NCI-H460 (cell line): ENCODE data around the gene PABPN1L. TPM values are rescaled to one million over a fixed set of nuclear protein-coding genes. Genes with fewer than 3 reads are reported as not detected.
"Not testable (repeated sequence)": the region's sequence is repeated elsewhere in the genome, so short reads cannot be mapped to it uniquely, and the experiment has no call there.

Experiments used
- DNase-seq: peaks from one replicate; pipeline ENCODE4 v3.0.0-alpha.2; 2016; ENCODE audit warnings: low read depth; ENCODE audit errors: extremely low read depth
- total RNA-seq: library from RNA; depleted of rRNA; stranded (reverse); fragments of >200 nt; shearing (Covaris generic); gene quantifications from 2 replicates; pipeline ENCODE4 v1.2.3, GENCODE V29; 2014

Gene PABPN1L
- total RNA-seq, 1 experiment from 2014 or later = not detected

DNA sequence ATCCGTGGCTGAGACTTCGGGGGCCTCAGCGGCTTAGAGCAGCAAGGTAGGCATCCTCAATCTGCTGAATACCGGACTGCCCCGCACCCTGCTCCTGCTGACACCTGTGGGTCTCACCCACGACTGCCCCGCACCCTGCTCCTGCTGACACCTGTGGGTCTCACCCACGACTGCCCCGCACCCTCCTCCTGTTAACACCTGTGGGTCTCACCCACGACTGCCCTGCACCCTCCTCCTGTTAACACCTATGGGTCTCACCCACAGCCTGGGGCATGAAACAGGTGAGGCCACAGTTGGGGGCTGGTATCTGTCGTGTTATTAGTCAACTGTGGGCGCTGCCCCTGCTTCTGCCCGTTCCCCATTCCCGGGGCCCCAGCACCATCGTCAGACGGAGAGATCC lies 36.3 kb upstream of the PABPN1L start:
- DNase-seq = no peak

DNA sequence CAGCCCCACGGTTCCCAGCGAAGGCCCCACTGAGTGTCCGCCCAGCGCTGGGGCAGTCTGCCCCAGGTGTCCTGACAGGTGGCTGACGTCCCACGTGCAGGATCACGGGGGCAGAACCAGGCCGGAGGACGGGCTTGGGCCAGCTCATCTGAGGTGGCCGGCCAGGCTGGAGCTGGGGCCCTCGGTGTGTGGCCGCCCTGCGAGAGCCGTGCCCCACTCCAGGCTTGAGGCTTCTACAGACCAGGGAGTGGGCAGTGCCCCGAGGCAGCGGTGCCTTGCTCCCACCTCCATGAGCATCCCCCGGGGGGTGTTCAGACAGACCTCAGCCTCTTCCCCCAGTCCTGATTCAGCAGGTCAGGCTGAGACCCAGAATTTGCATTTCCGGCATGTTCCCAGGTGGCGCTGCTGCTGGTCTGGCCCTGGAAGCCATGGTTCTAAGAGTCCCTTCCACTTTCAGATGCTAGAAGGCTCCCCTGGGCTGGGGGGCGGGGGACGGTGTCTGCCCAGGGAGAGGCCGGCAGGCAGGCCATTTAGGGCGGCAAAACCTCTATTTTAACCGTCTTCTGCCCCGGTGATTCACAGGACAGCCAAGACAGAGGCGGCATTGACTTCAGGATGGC lies 35.4 kb upstream of the PABPN1L start:
- DNase-seq = no peak

DNA sequence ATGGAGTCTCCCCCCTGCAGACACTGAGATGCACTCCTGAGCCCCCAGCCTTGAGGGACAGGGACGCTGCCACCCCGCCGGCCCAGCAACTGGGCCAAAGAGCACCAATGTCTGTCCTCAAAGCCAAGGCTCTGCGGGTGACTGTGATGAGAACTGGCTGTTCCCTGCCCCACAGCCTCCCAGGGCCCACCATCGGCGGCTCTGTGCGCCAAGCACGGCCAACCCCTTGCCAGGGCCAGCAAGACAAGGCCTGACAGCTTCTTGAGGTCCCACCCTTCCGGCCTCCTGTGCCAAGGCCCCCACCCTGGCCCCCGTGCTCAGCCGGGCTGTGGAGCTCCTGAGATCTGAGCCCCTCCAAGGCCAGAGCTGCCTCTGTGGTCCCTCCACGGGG lies 34.2 kb upstream of the PABPN1L start:
- DNase-seq = no peak

DNA sequence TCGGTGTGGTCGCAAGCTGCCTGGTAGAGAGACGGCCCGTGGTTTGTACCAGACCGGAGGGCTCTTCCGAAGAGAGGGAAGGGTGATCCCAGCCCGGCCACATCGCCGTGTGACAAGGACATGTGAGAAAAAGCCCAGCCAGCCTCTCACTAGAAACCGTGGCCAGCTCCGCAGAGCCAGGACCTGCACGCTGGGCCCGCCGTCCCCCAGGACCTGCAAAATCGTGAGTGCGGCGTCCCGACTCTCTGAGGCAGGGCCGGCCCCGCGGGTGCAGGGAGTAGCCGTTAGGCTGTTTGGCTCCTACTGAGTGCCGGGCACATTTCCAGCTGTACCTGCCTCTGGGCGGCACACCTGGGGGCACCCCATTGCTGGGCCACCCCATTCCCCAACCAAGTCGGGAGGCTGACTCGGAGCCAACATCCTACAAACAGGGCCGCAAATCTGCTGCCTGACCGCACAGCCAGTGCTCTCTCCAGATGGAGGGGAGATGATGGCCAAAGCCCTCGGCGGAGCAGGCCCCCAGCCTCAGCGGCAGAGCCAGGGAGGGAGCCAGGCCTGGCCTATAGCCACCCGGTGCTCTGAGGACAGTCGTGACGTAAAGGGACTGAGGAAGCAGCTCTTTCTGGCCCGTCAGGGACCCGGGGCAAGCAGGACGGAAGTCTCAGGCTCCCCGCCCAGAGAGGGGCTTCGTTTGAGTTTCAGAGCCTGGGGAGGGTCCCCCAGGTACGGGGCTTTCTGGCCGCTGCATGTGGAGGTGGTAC lies 33.6 kb upstream of the PABPN1L start:
- DNase-seq = no peak

DNA sequence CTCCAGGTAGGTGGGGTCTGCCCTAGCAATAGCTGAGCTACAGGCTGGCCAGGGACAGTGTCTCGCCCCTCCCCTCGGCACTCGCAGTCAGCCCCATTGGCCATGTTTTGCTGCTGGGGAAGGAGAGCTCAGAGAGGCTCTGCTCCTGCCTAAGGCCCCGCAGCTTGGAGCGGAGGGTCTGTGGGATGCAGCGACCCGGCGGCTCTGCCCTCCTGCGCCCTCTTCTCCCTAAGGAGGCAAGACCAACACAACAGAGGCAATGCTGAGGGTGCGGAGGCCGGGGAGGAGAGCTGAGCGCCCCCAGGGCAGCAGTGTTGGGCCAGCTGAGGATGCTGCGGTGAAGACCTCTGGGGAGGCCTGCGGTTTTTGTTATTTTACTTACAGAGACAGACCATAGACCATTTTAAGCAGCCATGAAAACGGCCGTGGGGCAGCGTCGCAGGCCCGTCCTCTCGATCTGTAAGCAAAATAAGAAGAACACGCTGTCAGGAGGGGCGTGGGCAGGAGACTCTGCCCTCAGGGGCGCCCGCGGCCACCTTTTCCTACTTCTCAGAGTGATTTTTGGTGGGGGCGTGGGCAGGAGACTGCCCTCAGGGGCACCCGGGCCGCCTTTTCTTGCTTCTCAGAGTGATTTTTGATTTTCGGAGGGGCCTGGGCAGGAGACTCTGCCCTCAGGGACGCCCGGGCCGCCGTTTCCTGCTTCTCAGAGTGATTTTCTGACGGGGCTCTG lies 31.4 kb upstream of the PABPN1L start:
- DNase-seq = no peak

DNA sequence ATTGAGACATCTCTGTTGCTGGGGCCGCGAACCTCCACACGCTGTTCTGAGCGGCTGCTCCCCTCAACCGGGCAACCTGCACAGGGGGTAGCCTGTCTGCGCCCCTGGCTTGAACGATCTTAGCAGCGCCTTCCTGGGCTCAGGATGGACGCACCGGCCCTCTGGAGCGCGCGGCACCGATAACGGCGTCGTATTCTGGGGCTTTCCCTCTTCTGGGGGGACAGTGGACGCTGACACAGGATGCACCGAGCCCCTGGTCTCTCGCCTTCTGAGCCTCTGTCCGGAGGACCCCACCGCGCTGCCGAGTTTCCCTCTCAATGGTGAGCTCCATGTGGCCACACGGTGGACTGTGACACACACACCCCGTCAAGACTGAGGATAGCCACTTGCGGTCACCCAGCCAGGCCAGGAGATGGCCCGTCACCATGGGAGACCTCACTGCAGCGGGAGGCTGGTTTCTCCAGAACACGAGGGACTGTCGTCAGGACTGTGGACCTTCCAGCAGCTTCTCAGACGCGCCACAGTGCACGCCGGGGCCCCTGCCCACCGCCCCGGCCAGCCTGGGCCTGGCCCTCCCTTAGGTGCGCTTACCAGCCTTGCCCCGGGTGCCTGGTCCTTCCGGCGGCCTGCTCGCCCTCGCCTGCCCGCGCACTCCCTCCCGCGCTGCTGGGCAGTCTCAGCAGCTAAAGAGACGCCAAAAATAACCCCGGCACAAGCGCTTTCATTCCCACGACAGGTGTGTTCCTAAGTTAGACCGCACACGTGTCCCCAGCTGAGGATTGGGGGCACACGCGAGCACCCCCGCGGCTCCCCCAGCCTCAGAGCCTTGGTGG lies 30.0 kb upstream of the PABPN1L start:
- no peak for DNase-seq

DNA sequence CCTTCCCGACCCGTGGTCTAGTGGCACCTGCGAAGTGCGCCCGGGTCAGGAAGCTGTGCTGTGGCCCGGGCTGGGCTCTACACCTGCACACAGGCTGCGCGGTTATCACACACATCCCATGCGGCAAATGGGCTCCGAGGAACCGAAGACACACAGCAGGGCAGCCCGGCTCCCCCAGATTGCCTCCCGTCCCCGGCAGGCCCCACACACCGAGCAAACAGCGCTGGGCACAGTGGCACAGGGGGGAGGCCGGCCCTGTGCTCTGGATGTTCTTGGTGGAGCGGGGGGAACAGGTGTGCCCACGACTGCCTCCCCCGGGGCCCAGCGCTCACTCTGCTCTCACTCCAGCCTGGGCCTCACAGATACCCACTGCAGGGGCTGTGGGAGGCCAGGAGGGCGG lies 28.9 kb upstream of the PABPN1L start:
- DNase-seq = no peak

DNA sequence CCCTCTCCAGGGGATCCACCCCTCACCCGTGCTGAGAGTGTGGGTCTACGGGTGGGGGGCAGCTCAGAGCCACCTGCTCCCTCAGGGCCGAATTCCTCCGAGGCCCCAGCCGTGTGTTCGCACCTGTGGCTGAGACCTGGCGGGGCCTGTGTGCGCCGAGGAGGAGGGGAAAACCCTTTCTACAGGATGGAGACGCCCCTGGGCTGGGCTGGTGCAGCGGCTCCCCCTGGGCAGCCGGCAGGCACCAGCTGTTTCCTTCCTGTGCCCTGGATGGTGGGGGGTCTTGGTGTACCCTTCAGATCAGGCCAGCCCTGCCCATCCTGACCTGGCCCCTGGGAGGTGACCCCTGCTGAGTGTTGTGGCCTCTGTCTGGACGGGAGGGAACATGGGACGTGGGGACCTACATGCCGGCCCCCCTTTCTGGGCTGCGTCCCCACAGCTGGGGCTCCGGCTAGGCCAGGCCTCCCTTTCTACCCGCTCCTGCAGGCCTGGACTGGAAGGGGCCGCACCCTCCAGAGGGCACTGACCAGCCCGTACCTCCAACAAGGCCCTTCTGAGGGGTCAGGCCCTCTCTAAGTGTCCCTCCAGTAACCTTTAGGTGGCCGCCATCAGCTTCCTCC lies 28.3 kb upstream of the PABPN1L start:
- DNase-seq = no peak

DNA sequence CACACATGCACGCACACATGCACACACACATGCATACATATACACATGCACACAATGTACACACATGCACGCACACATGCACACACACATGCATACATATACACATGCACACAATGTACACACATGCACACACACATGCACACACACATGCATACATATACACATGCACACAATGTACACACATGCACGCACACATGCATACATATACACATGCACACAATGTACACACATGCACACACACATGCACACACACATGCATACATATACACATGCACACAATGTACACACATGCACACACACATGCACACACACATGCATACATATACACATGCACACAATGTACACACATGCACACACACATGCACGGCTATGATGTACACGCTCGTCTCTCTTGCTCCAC lies 27.8 kb upstream of the PABPN1L start:
- DNase-seq = not testable (repeated sequence)

DNA sequence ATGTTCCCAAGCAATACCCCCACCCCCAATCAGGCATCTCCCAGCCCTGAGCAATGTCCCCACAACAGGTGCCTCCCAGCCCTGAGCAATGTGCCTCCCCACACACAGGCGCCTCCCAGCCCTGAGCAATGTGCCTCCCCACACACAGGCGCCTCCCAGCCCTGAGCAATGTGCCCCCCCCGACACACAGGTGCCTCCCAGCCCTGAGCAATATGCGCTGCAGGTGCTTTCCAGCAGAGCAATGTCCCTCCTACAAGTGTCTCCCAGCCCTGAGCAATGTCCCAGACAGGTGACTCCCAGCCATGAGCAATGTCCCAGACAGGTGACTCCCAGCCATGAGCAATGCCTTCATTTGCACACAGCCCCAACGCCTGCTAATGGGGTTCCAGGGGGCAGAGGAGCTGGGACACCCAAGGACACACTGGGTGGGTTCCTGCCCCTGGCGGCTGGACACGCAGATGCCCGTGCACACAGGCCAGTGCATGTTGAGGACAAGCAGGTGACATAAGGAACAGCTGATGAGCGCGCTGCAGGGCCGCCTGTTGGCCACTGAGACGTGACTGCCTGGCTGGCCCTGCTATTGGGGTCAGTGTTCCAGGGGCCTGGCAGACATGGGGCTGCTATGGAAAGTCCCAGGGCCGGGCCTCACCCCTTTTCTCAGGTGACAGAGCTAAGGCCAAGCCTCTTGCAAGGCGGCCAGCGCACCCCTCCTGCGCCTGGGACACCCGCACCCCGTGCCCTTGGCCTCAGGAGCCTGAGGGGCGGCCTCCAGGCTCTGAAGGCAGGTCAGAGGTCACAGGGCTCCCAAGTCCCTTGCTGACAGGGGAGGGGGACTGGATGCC lies 26.9 kb upstream of the PABPN1L start:
- DNase-seq = no peak

DNA sequence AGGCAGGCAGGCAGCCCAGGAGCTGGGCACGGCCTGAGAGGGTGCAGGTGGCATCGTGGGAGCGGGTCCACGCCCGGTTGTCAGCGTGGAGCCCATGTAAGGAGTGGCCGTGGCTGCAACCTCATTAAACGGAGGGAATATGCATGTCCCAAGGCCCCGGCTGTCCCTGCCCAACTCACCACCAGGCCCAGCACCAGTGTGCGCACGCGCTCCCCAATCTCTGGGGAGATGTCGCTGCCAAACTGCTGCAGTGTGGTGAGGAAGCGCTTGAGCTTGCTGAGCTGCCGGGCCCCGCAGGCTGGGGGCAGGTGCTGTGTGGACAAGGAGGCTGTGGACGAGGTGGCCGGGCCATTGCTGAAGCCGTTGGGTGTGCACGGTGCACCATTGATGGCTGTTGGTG lies 25.6 kb upstream of the PABPN1L start:
- DNase-seq = no peak

DNA sequence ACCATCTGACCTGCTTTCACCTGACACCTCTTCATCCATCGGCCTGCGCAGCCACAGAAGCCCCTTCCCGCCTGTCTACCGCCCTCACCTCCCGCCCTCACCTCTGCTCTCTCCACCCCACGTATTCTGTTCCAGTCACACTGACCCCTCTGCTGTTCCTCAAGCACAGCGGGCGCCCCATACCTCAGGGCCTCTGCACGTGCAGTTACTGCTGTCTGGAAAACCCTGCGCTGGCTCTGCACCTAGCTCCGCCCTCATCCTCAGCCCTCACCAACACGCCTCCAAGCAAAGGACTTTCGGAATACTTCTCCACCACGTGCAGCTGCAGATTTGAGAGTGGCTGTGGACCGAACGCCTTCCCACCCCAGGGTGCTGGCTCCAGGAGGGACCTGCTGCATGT lies 24.6 kb upstream of the PABPN1L start:
- no peak for DNase-seq

DNA sequence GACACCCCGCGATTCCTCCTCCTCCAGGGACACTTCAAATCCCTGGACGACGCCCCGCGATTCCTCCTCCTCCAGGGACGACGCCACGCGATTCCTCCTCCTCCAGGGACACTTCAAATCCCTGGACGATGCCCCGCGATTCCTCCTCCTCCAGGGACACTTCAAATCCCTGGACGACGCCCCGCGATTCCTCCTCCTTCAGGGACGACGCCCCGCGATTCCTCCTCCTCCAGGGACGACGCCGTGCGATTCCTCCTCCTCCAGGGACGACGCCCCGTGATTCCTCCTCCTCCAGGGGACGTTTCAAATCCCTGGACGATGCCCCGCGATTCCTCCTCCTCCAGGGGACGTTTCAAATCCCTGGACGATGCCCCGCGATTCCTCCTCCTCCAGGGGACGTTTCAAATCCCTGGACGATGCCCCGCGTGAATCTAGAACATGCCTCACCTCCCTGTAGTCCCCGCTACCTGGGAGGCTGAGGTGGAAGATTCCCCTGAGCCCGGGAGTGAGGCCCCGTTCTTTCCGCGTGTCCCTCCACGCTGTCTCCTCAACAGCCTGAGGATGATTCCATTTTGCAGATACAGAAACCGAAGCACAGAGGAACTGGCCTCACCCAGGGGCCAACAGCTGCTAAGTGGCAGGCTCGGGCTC lies 23.4 kb upstream of the PABPN1L start:
- not testable (repeated sequence) for DNase-seq

DNA sequence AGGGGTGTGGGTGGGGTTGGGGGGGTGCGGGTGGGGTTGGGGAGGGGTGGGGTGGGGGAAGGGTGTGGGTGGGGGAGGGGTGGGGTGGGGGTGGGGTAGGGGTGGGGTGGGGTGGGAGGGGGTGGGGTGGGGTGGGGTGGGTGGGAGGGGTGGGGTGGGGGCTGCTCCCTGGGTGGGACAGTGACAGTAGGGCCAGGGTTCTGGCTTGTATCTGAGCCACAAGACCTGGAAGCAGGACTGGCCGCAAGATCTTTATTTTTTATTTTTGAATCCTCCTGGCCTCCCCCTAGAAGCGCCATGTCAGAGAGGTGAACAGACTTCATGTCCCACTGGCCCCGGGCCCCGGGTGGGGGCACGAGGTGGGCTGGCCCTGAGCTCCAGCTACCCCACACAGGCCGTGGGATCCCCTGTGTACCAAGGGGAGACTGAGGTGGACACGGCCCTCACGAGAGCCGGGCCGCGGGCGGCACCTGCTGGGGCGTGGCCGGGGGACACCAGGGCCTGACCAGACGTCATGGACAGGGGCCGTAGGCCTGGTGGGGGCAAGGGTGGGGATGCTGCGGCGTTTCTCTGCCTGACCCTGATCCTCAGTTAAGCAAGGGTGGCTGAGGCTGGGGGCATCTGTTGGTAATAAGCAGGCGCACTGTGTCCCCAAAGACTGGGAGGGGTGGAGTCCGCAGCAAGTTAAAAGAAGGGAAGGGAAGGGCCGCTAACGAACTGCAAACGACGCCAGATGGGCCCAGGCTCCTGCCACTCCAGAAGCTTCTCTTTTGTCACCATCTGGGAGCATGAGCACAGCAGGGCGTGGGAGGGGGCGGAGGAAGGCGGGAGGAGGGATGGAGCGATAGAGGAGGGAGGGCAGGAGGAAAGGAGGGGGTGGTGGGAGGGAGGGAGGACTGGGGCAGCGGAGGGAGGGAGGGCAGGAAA lies 22.3 kb upstream of the PABPN1L start:
- no peak for DNase-seq

DNA sequence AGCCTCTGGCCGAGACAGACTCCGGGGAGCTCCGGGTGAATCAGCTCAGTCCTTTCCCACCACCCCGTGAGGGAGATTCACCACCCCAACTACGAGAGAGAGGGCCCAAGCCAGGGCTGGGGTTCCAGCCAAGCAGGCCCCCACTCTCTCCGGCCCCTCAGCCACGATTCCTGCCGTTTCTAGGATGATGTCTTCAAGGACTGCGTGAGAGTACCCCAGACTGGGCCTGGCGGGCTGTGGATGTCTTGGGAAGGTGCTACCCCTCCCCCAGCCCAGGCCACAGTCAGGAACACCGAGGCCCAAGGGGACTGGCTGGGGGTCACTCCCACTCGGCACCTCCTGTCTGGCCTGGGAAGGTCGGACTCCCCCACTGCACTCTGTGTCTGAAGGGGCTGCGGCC lies 21.6 kb upstream of the PABPN1L start:
- no peak for DNase-seq

DNA sequence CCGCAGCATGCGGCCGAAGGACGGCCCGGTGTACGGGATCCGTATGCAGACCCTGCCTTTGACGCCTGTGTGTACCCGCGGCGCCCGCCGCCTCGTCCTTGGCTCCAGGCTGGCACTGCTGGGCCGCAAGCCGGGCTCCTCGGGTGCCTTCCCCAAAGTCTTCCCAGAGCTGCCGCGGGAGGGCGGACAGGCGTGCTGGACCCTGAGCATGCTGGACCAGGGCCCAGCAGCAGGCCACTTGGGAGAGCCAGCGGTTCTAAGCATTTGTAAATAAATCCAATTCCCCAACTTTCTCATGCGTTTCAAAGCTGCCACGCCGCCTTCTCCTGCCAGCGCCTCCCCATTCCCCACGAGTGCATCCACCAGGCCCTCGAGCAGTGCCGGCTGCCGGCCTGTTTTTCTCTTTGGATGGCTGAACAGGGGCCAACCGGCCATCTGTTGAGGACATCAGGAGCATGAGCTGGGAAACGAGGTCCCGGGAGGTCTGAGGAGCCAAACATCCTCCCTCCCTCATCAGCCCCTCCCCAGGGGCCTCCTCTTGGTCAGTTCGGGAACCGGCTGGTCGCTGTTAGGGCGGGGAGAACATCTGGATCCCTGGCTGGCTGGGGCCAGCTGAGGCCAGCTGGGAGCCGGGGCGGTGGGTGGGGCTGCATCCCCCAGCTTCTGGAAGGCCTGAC lies 20.5 kb upstream of the PABPN1L start:
- DNase-seq = no peak

DNA sequence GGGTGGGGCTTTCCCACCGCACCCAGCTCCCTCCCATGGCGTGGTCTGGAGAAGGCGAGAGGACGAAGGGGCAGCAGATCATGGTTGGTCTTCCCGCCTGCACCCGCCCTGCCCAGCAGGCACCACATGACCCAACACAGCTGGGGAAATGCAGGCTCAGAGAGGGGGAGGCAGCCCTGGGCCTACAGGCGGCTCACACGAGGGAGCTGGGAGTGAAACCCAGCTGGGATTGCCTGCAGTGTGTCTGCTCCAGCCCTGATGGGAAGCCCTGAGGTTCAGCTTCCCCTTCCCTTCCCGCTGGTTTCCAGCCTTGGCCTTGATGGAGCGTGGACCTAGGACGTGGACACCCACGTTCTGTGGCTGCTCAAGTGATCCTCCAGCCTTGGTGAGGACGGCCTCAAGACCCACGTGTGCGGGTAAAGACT lies 20.0 kb upstream of the PABPN1L start:
- DNase-seq = no peak
